IMR-90 (cell line): ENCODE results near the gene TCF4. TPM values are rescaled to one million over a fixed set of nuclear protein-coding genes. Genes with fewer than 3 reads are reported as not detected.

Source experiments
- ATAC-seq: fragments of 200-7000 bp; cut with Tn5 transposase; 2 replicates; pipeline ENCODE4 v1.9.1; 2020; ENCODE audit warnings: low read depth, mild to moderate bottlenecking, moderate library complexity
- BruUV-seq: library from RNA; stranded (reverse); fragments of 400-500 nt; replicated peaks from 2 replicates; lab custom pipeline; 2021; lab: Mats Ljungman, UMichigan
- CTCF ChIA-PET: fragments of 300-600 bp; formaldehyde crosslinking; extraction: SDS; loops from one replicate; lab custom pipeline; 2021; ENCODE audit warnings: antibody characterized with exemption; lab: Yijun Ruan, JAX
- POLR2A ChIA-PET: fragments of 300-600 bp; sonication (Branson Sonifier 250); formaldehyde crosslinking; loops from one replicate; lab custom pipeline; 2022; ENCODE audit warnings: antibody characterized with exemption; ENCODE audit not compliant: unreplicated experiment; lab: Charles Lee
- DNase-seq: peaks from one replicate; pipeline ENCODE4 v3.0.0; 2013
- H2AFZ ChIP-seq: replicated peaks from 2 replicates; pipeline ENCODE3; 2013; ENCODE audit warnings: low read length, mild to moderate bottlenecking; ENCODE audit not compliant: poor library complexity
- H2AK5ac ChIP-seq: 2 replicates; pipeline ENCODE4 v1.6.1; 2013; ENCODE audit warnings: low read depth, low read length, inconsistent platforms
- H2AK9ac ChIP-seq: replicated peaks from 2 replicates; pipeline ENCODE3; 2013; ENCODE audit warnings: mild to moderate bottlenecking, low read depth, low read length, moderate library complexity; ENCODE audit not compliant: poor library complexity
- H2BK120ac ChIP-seq: 2 replicates; pipeline ENCODE4 v1.6.1; 2013; ENCODE audit warnings: low read depth, low read length, inconsistent platforms
- H2BK15ac ChIP-seq: 3 replicates; pipeline ENCODE4 v1.6.1; 2013; ENCODE audit warnings: low read depth, low read length, inconsistent platforms
- H2BK20ac ChIP-seq: 2 replicates; pipeline ENCODE4 v1.6.1; 2013; ENCODE audit warnings: low read depth, mild to moderate bottlenecking, inconsistent platforms, low read length, moderate library complexity
- H2BK5ac ChIP-seq: 2 replicates; pipeline ENCODE4 v1.6.1; 2013; ENCODE audit warnings: mild to moderate bottlenecking, low read depth, low read length, inconsistent platforms; ENCODE audit not compliant: poor library complexity, severe bottlenecking
- H3K14ac ChIP-seq: replicated peaks from 2 replicates; pipeline ENCODE4 v1.6.1; 2013; ENCODE audit warnings: low read depth, low read length, inconsistent platforms
- H3K18ac ChIP-seq: 2 replicates; pipeline ENCODE4 v1.6.1; 2013; ENCODE audit warnings: low read depth, low read length, control low read depth
- H3K23ac ChIP-seq: 2 replicates; pipeline ENCODE4 v1.6.1; 2013; ENCODE audit warnings: low read depth, low read length, inconsistent platforms
- H3K27ac ChIP-seq: 2 replicates; pipeline ENCODE4 v1.5.1; 2013; ENCODE audit warnings: mild to moderate bottlenecking, control low read depth, low read length; ENCODE audit not compliant: insufficient read depth
- H3K27me3 ChIP-seq: 2 replicates; pipeline ENCODE4 v1.6.1; 2013; ENCODE audit warnings: low read length; ENCODE audit not compliant: control insufficient read depth, insufficient read depth
- H3K36me3 ChIP-seq: 2 replicates; pipeline ENCODE4 v1.6.1; 2013; ENCODE audit warnings: low read length, mixed read lengths; ENCODE audit not compliant: control insufficient read depth, insufficient read depth
- H3K4ac ChIP-seq: 2 replicates; pipeline ENCODE4 v1.6.1; 2013; ENCODE audit warnings: low read depth, low read length, inconsistent platforms
- H3K4me1 ChIP-seq: 2 replicates; pipeline ENCODE4 v1.6.1; 2013; ENCODE audit warnings: low read length, mixed read lengths; ENCODE audit not compliant: control insufficient read depth, insufficient read depth
- H3K4me2 ChIP-seq: 2 replicates; pipeline ENCODE4 v1.6.1; 2013; ENCODE audit warnings: low read depth, mild to moderate bottlenecking, control low read depth, low read length, moderate library complexity
- H3K4me3 ChIP-seq: 2 replicates; pipeline ENCODE4 v1.5.1; 2013; ENCODE audit warnings: low read depth, mild to moderate bottlenecking, control low read depth, low read length, moderate library complexity; ENCODE audit not compliant: insufficient read depth
- H3K56ac ChIP-seq: 2 replicates; pipeline ENCODE4 v1.6.1; 2013; ENCODE audit warnings: low read length, inconsistent platforms; ENCODE audit not compliant: insufficient read depth; ENCODE audit errors: extremely low read depth
- H3K79me1 ChIP-seq, 2 experiments: 2 replicates each; pipeline ENCODE4 v1.6.1; 2013; ENCODE audit warnings: low read length in 2 of 2, inconsistent platforms in 1 of 2, low read depth in 1 of 2
- H3K9ac ChIP-seq: 2 replicates; pipeline ENCODE4 v1.6.1; 2013; ENCODE audit warnings: low read depth, low read length, control low read depth
- H3K9me1 ChIP-seq: 2 replicates; pipeline ENCODE4 v1.6.1; 2013; ENCODE audit warnings: low read length, inconsistent platforms; ENCODE audit not compliant: insufficient read depth
- H3K9me3 ChIP-seq: 2 replicates; pipeline ENCODE4 v1.6.1; 2013; ENCODE audit warnings: low read length; ENCODE audit not compliant: control insufficient read depth, insufficient read depth
- H4K20me1 ChIP-seq: 2 replicates; pipeline ENCODE4 v1.6.1; 2013; ENCODE audit warnings: low read length, inconsistent platforms; ENCODE audit not compliant: insufficient read depth
- H4K5ac ChIP-seq: 2 replicates; pipeline ENCODE4 v1.6.1; 2013; ENCODE audit warnings: mild to moderate bottlenecking, low read depth, low read length, control low read depth
- H4K8ac ChIP-seq, 2 experiments: 2 replicates each; pipeline ENCODE4 v1.6.1; 2013; ENCODE audit warnings: low read depth in 2 of 2, low read length in 2 of 2, control low read depth in 1 of 2, inconsistent platforms in 1 of 2
- H4K91ac ChIP-seq: 2 replicates; pipeline ENCODE4 v1.6.1; 2013; ENCODE audit warnings: low read depth, low read length, inconsistent platforms; ENCODE audit not compliant: insufficient read depth
- BHLHE40 ChIP-seq: fragments of 150-350 bp; IDR thresholded peaks from 2 replicates; pipeline ENCODE4 v1.6.1; 2016; ENCODE audit warnings: mild to moderate bottlenecking, low read depth, low read length
- CEBPB ChIP-seq: IDR thresholded peaks from 2 replicates; pipeline ENCODE4 v1.6.1; 2012; ENCODE audit warnings: low read depth, low read length, improper control_type of control experiment
- CHD1 ChIP-seq: IDR thresholded peaks from 2 replicates; pipeline ENCODE4 v1.6.1; 2012; ENCODE audit warnings: low read depth, low read length, improper control_type of control experiment
- MAZ ChIP-seq: IDR thresholded peaks from 2 replicates; pipeline ENCODE4 v1.6.1; 2012; ENCODE audit warnings: low read depth, mild to moderate bottlenecking, low read length, improper control_type of control experiment, moderate library complexity, borderline replicate concordance
- MXI1 ChIP-seq: IDR thresholded peaks from 2 replicates; pipeline ENCODE4 v1.6.1; 2012; ENCODE audit warnings: low read depth, mild to moderate bottlenecking, low read length, moderate library complexity, borderline replicate concordance
- NFE2L2 ChIP-seq: fragments of 150-350 bp; IDR thresholded peaks from 2 replicates; pipeline ENCODE4 v1.6.1; 2016; ENCODE audit warnings: low read depth, mild to moderate bottlenecking, low read length
- POLR2A ChIP-seq: IDR thresholded peaks from 2 replicates; pipeline ENCODE4 v1.6.1; 2012; ENCODE audit warnings: mild to moderate bottlenecking, low read depth, low read length
- RAD21 ChIP-seq: IDR thresholded peaks from 2 replicates; pipeline ENCODE4 v1.6.1; 2012; ENCODE audit warnings: low read length, improper control_type of control experiment
- RCOR1 ChIP-seq: IDR thresholded peaks from 2 replicates; pipeline ENCODE4 v1.6.1; 2012; ENCODE audit warnings: mild to moderate bottlenecking, low read length, improper control_type of control experiment; ENCODE audit not compliant: insufficient replicate concordance
- RFX5 ChIP-seq: IDR thresholded peaks from 2 replicates; pipeline ENCODE4 v1.8.0; 2012; ENCODE audit warnings: low read depth, mild to moderate bottlenecking, low read length, moderate library complexity
- USF2 ChIP-seq: fragments of 150-350 bp; IDR thresholded peaks from 2 replicates; pipeline ENCODE4 v1.6.1; 2017; ENCODE audit warnings: mild to moderate bottlenecking, antibody characterized with exemption, low read length, low read depth
- WGBS, 2 experiments: methylation state at CpG; one replicate each; pipeline versions ENCODE4 v1.1.5 to v1.1.7; 2013; ENCODE audit warnings: missing lambda C conversion rate in 2 of 2; ENCODE audit not compliant: insufficient read length in 1 of 2; ENCODE audit errors: extremely low coverage in 2 of 2; 5-methylcytosine and 5-hydroxymethylcytosine counted together
- dilution Hi-C: fragments of 300-500 bp; cut with HindIII; formaldehyde crosslinking; loops from one replicate; pipeline ENCODE4 v1.14.3; 2018; ENCODE audit warnings: low sequenced_read_pairs; ENCODE audit not compliant: unreplicated experiment
- in situ Hi-C: fragments of 300-500 bp; cut with MboI; formaldehyde crosslinking; loops from 3 replicates; pipeline ENCODE4 v1.14.3; 2019; ENCODE audit warnings: low sequenced_read_pairs, inconsistent platforms, mixed read lengths
- intact Hi-C: fragments of 100-400 bp; cut with micrococcal nuclease; formaldehyde crosslinking; loops from 2 replicates; pipeline ENCODE4 v1.10.0; 2022
- polyA plus RNA-seq, 3 experiments: library from polyadenylated mRNA; depleted of rRNA; stranded (reverse); fragments of >200 nt; gene quantifications; 2 replicates each; pipeline ENCODE4 v1.2.3, GENCODE V29; 2012; ENCODE audit warnings: low replicate concordance in 1 of 3
- total RNA-seq: library from RNA; depleted of rRNA; stranded (reverse); fragments of >200 nt; gene quantifications from 2 replicates; pipeline ENCODE4 v1.2.3, GENCODE V29; 2012

TCF4 gene
- total and polyA plus RNA-seq, 2 of the 4 experiments (the other 2 are of a cell fraction) = 30.0 to 87.1 TPM

DNA sequence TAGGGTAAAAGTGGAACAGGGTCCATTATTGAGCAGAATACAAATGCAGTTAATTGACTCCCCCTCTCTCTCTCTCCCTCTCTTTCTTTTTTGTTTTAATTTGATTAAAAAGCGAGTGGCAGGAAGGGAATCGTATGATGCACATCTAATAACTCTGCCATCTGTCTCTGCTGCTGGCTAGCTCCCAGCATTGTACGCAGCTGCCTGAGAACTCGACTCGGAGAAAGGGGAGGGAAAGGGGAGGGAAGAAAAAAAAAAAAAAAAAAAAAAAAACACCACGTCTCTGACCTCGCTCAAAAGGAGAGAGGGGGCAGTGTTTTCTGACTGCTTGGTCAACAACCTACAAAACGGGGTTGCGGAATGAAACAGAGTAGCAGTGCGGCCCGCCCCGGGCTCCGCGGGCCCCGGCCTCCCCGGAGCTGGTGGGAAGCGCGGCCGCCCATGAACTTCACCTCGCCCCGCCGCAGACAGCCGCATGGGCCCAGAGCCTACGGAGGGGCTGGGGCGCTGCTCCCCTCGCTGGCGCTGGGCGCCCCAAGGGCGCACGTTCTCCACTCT is 265.7 kb downstream of the TCF4 start (continued):
- no peak for TF ChIP-seq RAD21
- no peak for TF ChIP-seq NFE2L2

GRCh38 chr18:55321265-55322177 is 266.5 kb downstream of the TCF4 start:
- H3K9me3 ChIP-seq = no peaks in the 10 kb centered on the region
- H3K56ac ChIP-seq = peak overlapping the region; percentile 55; the same call in 1 of the 2 replicates
- peak overlapping the region; percentile 74 for H2AFZ ChIP-seq
- POLR2A ChIA-PET = interaction anchor here (0.6 to 1.2 kb wide), 7 partner anchors 10 to 661 kb away, joined by 3 to 17 read pairs (median 7); no protein-coding TSS in a partner anchor
- BruUV-seq = no TSS peak
- DNase-seq (peak; percentile 89), ATAC-seq (peak; percentile 74)
- H2BK5ac ChIP-seq = peak overlapping the region; percentile 79
- no peaks in the 10 kb centered on the region for H3K9me1 ChIP-seq
- H3K4me2 ChIP-seq = peak overlapping the region; percentile 94
- H2BK20ac ChIP-seq = no peak overlapping the region
- H4K8ac ChIP-seq = peak overlapping the region in 1 of 2 experiments; percentile 14; a peak in 1 of 4 replicates
- in situ Hi-C loops (no loop called here), dilution Hi-C loops (no loop called here), intact Hi-C loops (loop anchor here (2.0 to 10.0 kb wide), 4 partner anchors 81 to 637 kb away; no protein-coding TSS in a partner anchor)
- H2BK120ac ChIP-seq = peak overlapping the region; percentile 21; the same call in 1 of the 2 replicates
- peak overlapping the region; percentile 31 for H3K4ac ChIP-seq
- no peak overlapping the region for H4K91ac ChIP-seq
- H3K27me3 ChIP-seq = no peaks in the 10 kb centered on the region
- H2AK9ac ChIP-seq = peak overlapping the region; percentile 1
- peak overlapping the region; percentile 75 for H3K9ac ChIP-seq
- peak overlapping the region; percentile 46 for H3K23ac ChIP-seq
- no peaks in the 10 kb centered on the region; the same call in 1 of the 2 replicates for H4K20me1 ChIP-seq
- H3K36me3 ChIP-seq = no peaks in the 10 kb centered on the region
- H3K4me1 ChIP-seq = peaks cover 3% of the 10 kb centered on the region; the same call in 1 of the 2 replicates
- peak overlapping the region; percentile 61 for H3K4me3 ChIP-seq
- CTCF ChIA-PET = interaction anchor here (0.6 to 1.9 kb wide), 3 partner anchors 87 to 289 kb away, joined by 3 to 6 read pairs (median 3); no protein-coding TSS in a partner anchor
- H4K5ac ChIP-seq = peak overlapping the region; percentile 7; the same call in 1 of the 2 replicates
- peaks cover 11 to 51% of the 10 kb centered on the region in 2 experiments for H3K79me1 ChIP-seq
- H3K14ac ChIP-seq = peak overlapping the region; percentile 61; the same call in 1 of the 2 replicates
- WGBS, 2 experiments = 2% methylated on average over 9 of the region's 31 CpGs; no CpG with 5 or more reads in 1 of the 2 experiments
- no peak overlapping the region for H2BK15ac ChIP-seq
- peak overlapping the region; percentile 5 for H3K18ac ChIP-seq
- peak overlapping the region; percentile 82 for H3K27ac ChIP-seq
- H2AK5ac ChIP-seq = no peak overlapping the region
- TF ChIP-seq POLR2A (no peak; the same call in 1 of the 2 replicates), RCOR1 (no peak), NFE2L2 (no peak), USF2 (no peak), MXI1 (peak; percentile 73; the same call in 1 of the 2 replicates), CEBPB (0 out of 2 replicates have a peak, but pooled peaks have one; percentile 28), MAZ (no peak), BHLHE40 (peak; percentile 89), CHD1 (peak; percentile 91; the same call in 1 of the 2 replicates), RFX5 (no peak), RAD21 (peak; percentile 17; the same call in 1 of the 2 replicates)
